WTC11 (cell line): ENCODE measurements around the gene ELOVL6. TPM values are rescaled to one million over a fixed set of nuclear protein-coding genes. Genes with fewer than 3 reads are reported as not detected.

Experiments used
- ATAC-seq: fragments of 200-7000 bp; cut with Tn5 transposase; 2 replicates; pipeline ENCODE4 v1.10.0; 2021; ENCODE audit warnings: mild to moderate bottlenecking, moderate library complexity
- CTCF ChIA-PET: fragments of 300-600 bp; sonication (Branson Sonifier 250); formaldehyde crosslinking; loops from one replicate; lab custom pipeline; 2021; ENCODE audit warnings: antibody characterized with exemption; lab: Charles Lee
- POLR2A ChIA-PET: fragments of 350-600 bp; sonication (Branson Sonifier 250); formaldehyde crosslinking; loops from one replicate; lab custom pipeline; 2021; ENCODE audit warnings: antibody characterized with exemption; lab: Charles Lee
- DNase-seq: peaks from one replicate; pipeline ENCODE4 v3.0.0; 2021; ENCODE audit warnings: low spot score
- H3K27ac Mint-ChIP-seq: 2 replicates; pipeline ENCODE4 v1.8.0; 2021; ENCODE audit warnings: mixed read lengths
- H3K27me3 Mint-ChIP-seq: 2 replicates; pipeline ENCODE4 v1.8.0; 2021; ENCODE audit warnings: low read depth, mild to moderate bottlenecking, moderate library complexity, mixed read lengths
- H3K36me3 Mint-ChIP-seq: 2 replicates; pipeline ENCODE4 v1.8.0; 2021; ENCODE audit warnings: mixed read lengths
- H3K4me1 Mint-ChIP-seq: 2 replicates; pipeline ENCODE4 v1.8.0; 2022; ENCODE audit warnings: mixed read lengths
- H3K4me3 Mint-ChIP-seq: 2 replicates; pipeline ENCODE4 v1.8.0; 2021; ENCODE audit warnings: mild to moderate bottlenecking, moderate library complexity, mixed read lengths
- H3K9me3 Mint-ChIP-seq: 2 replicates; pipeline ENCODE4 v1.8.0; 2021; ENCODE audit warnings: mixed read lengths
- ATF1 ChIP-seq: sonication (generic); formaldehyde crosslinking; IDR thresholded peaks from 2 replicates; pipeline ENCODE4 v1.8.1; 2023; ENCODE audit warnings: mild to moderate bottlenecking, moderate library complexity, missing genetic modification reagents
- FOXJ3 ChIP-seq: sonication (generic); formaldehyde crosslinking; IDR thresholded peaks from 2 replicates; pipeline ENCODE4 v1.9.0; 2021; ENCODE audit warnings: missing genetic modification reagents, mild to moderate bottlenecking, borderline replicate concordance
- GTF2I ChIP-seq: fragments of 250-450 bp; sonication (Bioruptor Pico); conservative IDR thresholded peaks from 2 replicates; pipeline ENCODE4 v1.4.0; 2021; ENCODE audit warnings: mild to moderate bottlenecking
- KAT7 ChIP-seq: sonication (generic); formaldehyde crosslinking; IDR thresholded peaks from 2 replicates; pipeline ENCODE4 v1.8.1; 2023; ENCODE audit warnings: missing genetic modification reagents, mild to moderate bottlenecking, borderline replicate concordance
- MYBL2 ChIP-seq: sonication (generic); formaldehyde crosslinking; IDR thresholded peaks from 2 replicates; pipeline ENCODE4 v1.8.1; 2023; ENCODE audit warnings: mild to moderate bottlenecking, moderate library complexity, missing genetic modification reagents
- NFYB ChIP-seq: sonication (generic); formaldehyde crosslinking; conservative IDR thresholded peaks from 2 replicates; pipeline ENCODE4 v1.8.0; 2022; ENCODE audit warnings: low read depth, missing genetic modification reagents
- NR3C1 ChIP-seq: sonication (generic); formaldehyde crosslinking; conservative IDR thresholded peaks from 2 replicates; pipeline ENCODE4 v1.8.1; 2023; ENCODE audit warnings: low read depth, mild to moderate bottlenecking, missing genetic modification reagents
- OVOL2 ChIP-seq: fragments of 250-450 bp; sonication (Bioruptor Pico); IDR thresholded peaks from 2 replicates; pipeline ENCODE4 v1.9.0; 2021; ENCODE audit warnings: mild to moderate bottlenecking, borderline replicate concordance
- ZNF317 ChIP-seq: sonication (generic); formaldehyde crosslinking; IDR thresholded peaks from 2 replicates; pipeline ENCODE4 v1.8.1; 2023; ENCODE audit warnings: low read depth, mild to moderate bottlenecking, moderate library complexity, missing genetic modification reagents, borderline replicate concordance
- ZNF416 ChIP-seq: fragments of 250-450 bp; sonication (Bioruptor Pico); IDR thresholded peaks from 2 replicates; pipeline ENCODE4 v1.9.0; 2021; ENCODE audit warnings: mild to moderate bottlenecking, inconsistent platforms
- total RNA-seq: library from RNA; stranded (reverse); gene quantifications from 3 replicates; pipeline ENCODE4 v1.2.3, GENCODE V29; 2021
- TF ChIP-seq, protein P1 (sequence below): sonication (generic); formaldehyde crosslinking; IDR thresholded peaks from 2 replicates; pipeline ENCODE4 v1.8.1; 2023; ENCODE audit warnings: mild to moderate bottlenecking, moderate library complexity, missing genetic modification reagents
- TF ChIP-seq, protein P2 (sequence below): sonication (generic); formaldehyde crosslinking; IDR thresholded peaks from 2 replicates; pipeline ENCODE4 v1.8.1; 2023; ENCODE audit warnings: mild to moderate bottlenecking, missing genetic modification reagents, borderline replicate concordance
- TF ChIP-seq, protein P3 (sequence below): fragments of 250-450 bp; sonication (Bioruptor Pico); conservative IDR thresholded peaks from 2 replicates; pipeline ENCODE4 v1.9.0; 2021; ENCODE audit warnings: mild to moderate bottlenecking
- TF ChIP-seq, protein P4 (sequence below): fragments of 250-450 bp; sonication (Bioruptor Pico); IDR thresholded peaks from 2 replicates; pipeline ENCODE4 v1.9.0; 2021; ENCODE audit warnings: mild to moderate bottlenecking
- TF ChIP-seq, protein P5 (sequence below): sonication (generic); formaldehyde crosslinking; IDR thresholded peaks from 2 replicates; pipeline ENCODE4 v1.8.0; 2023; ENCODE audit warnings: missing genetic modification reagents, mild to moderate bottlenecking, borderline replicate concordance

ELOVL6 gene
- total RNA-seq, 1 experiment from 2014 or later: 87.4 TPM

DNA sequence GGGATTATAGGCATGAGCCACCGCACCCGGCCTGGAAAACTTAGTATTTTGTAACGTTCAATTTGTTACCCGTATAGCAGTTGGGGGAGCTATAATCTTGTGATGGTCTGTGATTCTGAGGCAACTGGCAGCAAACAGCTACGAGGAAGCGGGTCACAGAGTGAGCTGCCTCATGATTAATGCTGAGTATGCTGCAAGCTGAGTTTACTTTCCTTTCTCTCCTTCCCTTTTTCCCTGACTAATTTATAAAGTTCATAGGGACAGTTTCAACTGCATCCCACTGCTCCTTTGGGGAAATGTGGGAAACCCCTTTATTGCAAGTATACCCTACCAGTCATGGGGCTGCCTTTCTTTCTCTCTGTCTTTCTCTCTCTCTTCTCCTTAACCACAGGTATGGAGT lies 17.7 kb upstream of the ELOVL6 start:
- Mint-ChIP-seq H3K36me3 (peaks cover 13% of the 10 kb centered on the region), H3K27ac (no peak overlapping the region), H3K9me3 (peaks cover 26% of the 10 kb centered on the region), H3K4me1 (peaks cover 9% of the 10 kb centered on the region), H3K27me3 (peaks cover 10% of the 10 kb centered on the region), H3K4me3 (no peak overlapping the region)
- CTCF ChIA-PET: interaction anchor here (0.6 kb wide), 1 partner anchor 18 kb away, joined by 3 read pairs; the partner anchor contains the start of gene ELOVL6
- POLR2A ChIA-PET: interaction anchor here (0.7 kb wide), 1 partner anchor 17 kb away, joined by 6 read pairs; no protein-coding TSS in a partner anchor
- DNase-seq (no peak), ATAC-seq (no peak)
- TF ChIP-seq KAT7 (CRISPR knock-in tag) (no peak), ATF1 (CRISPR knock-in tag) (no peak), MYBL2 (CRISPR knock-in tag) (no peak), NR3C1 (no peak), ZNF317 (no peak)
- TF ChIP-seq, protein P1, sequence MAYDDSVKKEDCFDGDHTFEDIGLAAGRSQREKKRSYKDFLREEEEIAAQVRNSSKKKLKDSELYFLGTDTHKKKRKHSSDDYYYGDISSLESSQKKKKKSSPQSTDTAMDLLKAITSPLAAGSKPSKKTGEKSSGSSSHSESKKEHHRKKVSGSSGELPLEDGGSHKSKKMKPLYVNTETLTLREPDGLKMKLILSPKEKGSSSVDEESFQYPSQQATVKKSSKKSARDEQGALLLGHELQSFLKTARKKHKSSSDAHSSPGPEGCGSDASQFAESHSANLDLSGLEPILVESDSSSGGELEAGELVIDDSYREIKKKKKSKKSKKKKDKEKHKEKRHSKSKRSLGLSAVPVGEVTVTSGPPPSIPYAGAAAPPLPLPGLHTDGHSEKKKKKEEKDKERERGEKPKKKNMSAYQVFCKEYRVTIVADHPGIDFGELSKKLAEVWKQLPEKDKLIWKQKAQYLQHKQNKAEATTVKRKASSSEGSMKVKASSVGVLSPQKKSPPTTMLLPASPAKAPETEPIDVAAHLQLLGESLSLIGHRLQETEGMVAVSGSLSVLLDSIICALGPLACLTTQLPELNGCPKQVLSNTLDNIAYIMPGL (CRISPR knock-in tag): no peak
- TF ChIP-seq, protein P2, sequence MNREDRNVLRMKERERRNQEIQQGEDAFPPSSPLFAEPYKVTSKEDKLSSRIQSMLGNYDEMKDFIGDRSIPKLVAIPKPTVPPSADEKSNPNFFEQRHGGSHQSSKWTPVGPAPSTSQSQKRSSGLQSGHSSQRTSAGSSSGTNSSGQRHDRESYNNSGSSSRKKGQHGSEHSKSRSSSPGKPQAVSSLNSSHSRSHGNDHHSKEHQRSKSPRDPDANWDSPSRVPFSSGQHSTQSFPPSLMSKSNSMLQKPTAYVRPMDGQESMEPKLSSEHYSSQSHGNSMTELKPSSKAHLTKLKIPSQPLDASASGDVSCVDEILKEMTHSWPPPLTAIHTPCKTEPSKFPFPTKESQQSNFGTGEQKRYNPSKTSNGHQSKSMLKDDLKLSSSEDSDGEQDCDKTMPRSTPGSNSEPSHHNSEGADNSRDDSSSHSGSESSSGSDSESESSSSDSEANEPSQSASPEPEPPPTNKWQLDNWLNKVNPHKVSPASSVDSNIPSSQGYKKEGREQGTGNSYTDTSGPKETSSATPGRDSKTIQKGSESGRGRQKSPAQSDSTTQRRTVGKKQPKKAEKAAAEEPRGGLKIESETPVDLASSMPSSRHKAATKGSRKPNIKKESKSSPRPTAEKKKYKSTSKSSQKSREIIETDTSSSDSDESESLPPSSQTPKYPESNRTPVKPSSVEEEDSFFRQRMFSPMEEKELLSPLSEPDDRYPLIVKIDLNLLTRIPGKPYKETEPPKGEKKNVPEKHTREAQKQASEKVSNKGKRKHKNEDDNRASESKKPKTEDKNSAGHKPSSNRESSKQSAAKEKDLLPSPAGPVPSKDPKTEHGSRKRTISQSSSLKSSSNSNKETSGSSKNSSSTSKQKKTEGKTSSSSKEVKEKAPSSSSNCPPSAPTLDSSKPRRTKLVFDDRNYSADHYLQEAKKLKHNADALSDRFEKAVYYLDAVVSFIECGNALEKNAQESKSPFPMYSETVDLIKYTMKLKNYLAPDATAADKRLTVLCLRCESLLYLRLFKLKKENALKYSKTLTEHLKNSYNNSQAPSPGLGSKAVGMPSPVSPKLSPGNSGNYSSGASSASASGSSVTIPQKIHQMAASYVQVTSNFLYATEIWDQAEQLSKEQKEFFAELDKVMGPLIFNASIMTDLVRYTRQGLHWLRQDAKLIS (CRISPR knock-in tag): no peak
- TF ChIP-seq, protein P3, sequence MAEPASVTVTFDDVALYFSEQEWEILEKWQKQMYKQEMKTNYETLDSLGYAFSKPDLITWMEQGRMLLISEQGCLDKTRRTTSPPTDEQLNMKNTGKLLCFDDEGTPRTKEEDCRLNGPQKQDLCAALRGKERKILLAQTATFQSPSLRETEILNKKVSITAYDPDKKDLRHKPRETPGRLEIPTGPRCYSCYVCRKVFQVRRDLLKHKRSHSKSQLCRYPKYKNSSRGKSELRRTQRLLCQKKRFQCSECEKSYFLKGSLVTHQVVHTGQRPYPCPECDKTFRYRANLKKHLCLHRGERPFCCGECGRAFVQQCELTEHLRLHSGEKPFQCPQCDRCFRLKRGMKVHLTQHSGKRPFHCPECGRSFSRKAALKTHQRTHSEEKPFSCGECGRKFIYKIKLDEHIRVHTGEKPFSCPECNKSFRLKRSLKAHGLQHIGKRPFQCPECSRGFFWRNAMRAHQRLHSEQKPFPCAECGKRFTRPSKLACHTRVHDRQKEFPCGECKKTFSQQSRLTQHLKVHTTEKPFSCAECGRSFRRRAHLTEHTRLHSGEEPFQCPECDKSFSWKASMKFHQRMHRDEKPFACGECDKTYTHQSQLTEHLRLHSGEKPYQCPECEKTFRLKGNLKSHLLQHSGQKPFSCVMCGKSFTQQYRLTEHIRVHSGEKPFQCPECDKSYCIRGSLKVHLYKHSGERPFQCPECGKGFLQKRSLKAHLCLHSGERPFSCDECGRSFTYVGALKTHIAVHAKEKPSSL (CRISPR knock-in tag): no peak
- TF ChIP-seq, protein P4, sequence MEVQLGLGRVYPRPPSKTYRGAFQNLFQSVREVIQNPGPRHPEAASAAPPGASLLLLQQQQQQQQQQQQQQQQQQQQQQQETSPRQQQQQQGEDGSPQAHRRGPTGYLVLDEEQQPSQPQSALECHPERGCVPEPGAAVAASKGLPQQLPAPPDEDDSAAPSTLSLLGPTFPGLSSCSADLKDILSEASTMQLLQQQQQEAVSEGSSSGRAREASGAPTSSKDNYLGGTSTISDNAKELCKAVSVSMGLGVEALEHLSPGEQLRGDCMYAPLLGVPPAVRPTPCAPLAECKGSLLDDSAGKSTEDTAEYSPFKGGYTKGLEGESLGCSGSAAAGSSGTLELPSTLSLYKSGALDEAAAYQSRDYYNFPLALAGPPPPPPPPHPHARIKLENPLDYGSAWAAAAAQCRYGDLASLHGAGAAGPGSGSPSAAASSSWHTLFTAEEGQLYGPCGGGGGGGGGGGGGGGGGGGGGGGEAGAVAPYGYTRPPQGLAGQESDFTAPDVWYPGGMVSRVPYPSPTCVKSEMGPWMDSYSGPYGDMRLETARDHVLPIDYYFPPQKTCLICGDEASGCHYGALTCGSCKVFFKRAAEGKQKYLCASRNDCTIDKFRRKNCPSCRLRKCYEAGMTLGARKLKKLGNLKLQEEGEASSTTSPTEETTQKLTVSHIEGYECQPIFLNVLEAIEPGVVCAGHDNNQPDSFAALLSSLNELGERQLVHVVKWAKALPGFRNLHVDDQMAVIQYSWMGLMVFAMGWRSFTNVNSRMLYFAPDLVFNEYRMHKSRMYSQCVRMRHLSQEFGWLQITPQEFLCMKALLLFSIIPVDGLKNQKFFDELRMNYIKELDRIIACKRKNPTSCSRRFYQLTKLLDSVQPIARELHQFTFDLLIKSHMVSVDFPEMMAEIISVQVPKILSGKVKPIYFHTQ: no peak

DNA sequence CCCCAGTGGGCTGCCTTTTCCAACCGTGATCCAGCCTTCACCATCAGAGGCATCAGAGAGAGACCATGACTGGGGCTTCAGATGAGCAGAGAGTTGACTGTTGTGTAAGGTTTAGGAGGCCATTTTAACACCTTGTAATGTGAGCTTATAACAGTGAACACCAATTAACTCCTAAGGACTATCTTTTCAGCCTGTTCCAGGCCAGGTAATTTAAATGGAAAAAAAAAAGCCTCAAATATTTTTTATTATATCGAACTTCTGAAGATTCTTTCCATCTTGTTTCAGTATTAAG lies 13.3 kb upstream of the ELOVL6 start:
- ChIA-PET POLR2A (no interaction called here), CTCF (interaction anchor here (1.3 kb wide), 1 partner anchor 68 kb away, joined by 3 read pairs; no protein-coding TSS in a partner anchor)
- Mint-ChIP-seq H3K27me3 (no peaks in the 10 kb centered on the region), H3K9me3 (no peaks in the 10 kb centered on the region), H3K4me3 (no peak overlapping the region), H3K36me3 (no peaks in the 10 kb centered on the region), H3K4me1 (peaks cover 10% of the 10 kb centered on the region), H3K27ac (no peak overlapping the region)
- ATAC-seq (peak; percentile 61), DNase-seq (no peak)
- no peak for TF ChIP-seq NFYB (CRISPR knock-in tag)
- no peak for TF ChIP-seq ZNF317
- TF ChIP-seq, protein P5, sequence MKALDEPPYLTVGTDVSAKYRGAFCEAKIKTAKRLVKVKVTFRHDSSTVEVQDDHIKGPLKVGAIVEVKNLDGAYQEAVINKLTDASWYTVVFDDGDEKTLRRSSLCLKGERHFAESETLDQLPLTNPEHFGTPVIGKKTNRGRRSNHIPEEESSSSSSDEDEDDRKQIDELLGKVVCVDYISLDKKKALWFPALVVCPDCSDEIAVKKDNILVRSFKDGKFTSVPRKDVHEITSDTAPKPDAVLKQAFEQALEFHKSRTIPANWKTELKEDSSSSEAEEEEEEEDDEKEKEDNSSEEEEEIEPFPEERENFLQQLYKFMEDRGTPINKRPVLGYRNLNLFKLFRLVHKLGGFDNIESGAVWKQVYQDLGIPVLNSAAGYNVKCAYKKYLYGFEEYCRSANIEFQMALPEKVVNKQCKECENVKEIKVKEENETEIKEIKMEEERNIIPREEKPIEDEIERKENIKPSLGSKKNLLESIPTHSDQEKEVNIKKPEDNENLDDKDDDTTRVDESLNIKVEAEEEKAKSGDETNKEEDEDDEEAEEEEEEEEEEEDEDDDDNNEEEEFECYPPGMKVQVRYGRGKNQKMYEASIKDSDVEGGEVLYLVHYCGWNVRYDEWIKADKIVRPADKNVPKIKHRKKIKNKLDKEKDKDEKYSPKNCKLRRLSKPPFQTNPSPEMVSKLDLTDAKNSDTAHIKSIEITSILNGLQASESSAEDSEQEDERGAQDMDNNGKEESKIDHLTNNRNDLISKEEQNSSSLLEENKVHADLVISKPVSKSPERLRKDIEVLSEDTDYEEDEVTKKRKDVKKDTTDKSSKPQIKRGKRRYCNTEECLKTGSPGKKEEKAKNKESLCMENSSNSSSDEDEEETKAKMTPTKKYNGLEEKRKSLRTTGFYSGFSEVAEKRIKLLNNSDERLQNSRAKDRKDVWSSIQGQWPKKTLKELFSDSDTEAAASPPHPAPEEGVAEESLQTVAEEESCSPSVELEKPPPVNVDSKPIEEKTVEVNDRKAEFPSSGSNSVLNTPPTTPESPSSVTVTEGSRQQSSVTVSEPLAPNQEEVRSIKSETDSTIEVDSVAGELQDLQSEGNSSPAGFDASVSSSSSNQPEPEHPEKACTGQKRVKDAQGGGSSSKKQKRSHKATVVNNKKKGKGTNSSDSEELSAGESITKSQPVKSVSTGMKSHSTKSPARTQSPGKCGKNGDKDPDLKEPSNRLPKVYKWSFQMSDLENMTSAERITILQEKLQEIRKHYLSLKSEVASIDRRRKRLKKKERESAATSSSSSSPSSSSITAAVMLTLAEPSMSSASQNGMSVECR (CRISPR knock-in tag): no peak
- TF ChIP-seq, protein P2 (CRISPR knock-in tag): no peak
- TF ChIP-seq ZNF416 (CRISPR knock-in tag): no peak
- no peak for TF ChIP-seq NR3C1
- TF ChIP-seq OVOL2 (CRISPR knock-in tag): no peak
- no peak for TF ChIP-seq GTF2I (CRISPR knock-in tag)
- no peak for TF ChIP-seq FOXJ3 (CRISPR knock-in tag)
